ENCODE measurements around the gene KCNG1.
"Not testable (repeated sequence)": the region's sequence is repeated elsewhere in the genome, so short reads cannot be mapped to it uniquely, and the experiment has no call there.

The KCNG1 gene

GRCh38 chr20:50995506-50995905 lies 27.4 kb downstream of the KCNG1 start:
- no peaks in the 10 kb centered on the region for H3K27me3 Mint-ChIP-seq (ENCODE audit: low read depth)
- H3K4me3 Mint-ChIP-seq, result no peak overlapping the region
- DNase-seq (ENCODE audit: low spot score), result no peak
- H3K27ac Mint-ChIP-seq, result no peak overlapping the region
- no peaks in the 10 kb centered on the region for H3K9me3 Mint-ChIP-seq
- no peaks in the 10 kb centered on the region for H3K36me3 Mint-ChIP-seq (ENCODE audit: low read depth)
- peaks cover 5% of the 10 kb centered on the region for H3K4me1 Mint-ChIP-seq (ENCODE audit: low read depth)

- no peak for DNase-seq (ENCODE audit: low spot score)
- Mint-ChIP-seq H3K27me3 (ENCODE audit: low read depth) (no peaks in the 10 kb centered on the region), H3K36me3 (ENCODE audit: low read depth) (no peaks in the 10 kb centered on the region), H3K4me3 (no peak overlapping the region), H3K9me3 (no peaks in the 10 kb centered on the region), H3K27ac (no peak overlapping the region), H3K4me1 (ENCODE audit: low read depth) (peaks cover 5% of the 10 kb centered on the region)
Observed at GRCh38 chr20:50993876-50994275, 29.0 kb downstream of the KCNG1 start.

GRCh38 chr20:50992733-50993457 lies 30.0 kb downstream of the KCNG1 start:
- DNase-seq (ENCODE audit: low spot score), result peak; percentile 52
- H3K9me3 Mint-ChIP-seq, result no peaks in the 10 kb centered on the region
- H3K27me3 Mint-ChIP-seq (ENCODE audit: low read depth), result no peaks in the 10 kb centered on the region
- no peak overlapping the region for H3K27ac Mint-ChIP-seq
- H3K4me1 Mint-ChIP-seq (ENCODE audit: low read depth), result peaks cover 5% of the 10 kb centered on the region
- no peak overlapping the region for H3K4me3 Mint-ChIP-seq
- H3K36me3 Mint-ChIP-seq (ENCODE audit: low read depth), result no peaks in the 10 kb centered on the region

- Mint-ChIP-seq H3K4me3 (no peak overlapping the region), H3K27me3 (ENCODE audit: low read depth) (no peaks in the 10 kb centered on the region), H3K9me3 (no peaks in the 10 kb centered on the region), H3K27ac (no peak overlapping the region), H3K4me1 (ENCODE audit: low read depth) (peaks cover 5% of the 10 kb centered on the region), H3K36me3 (ENCODE audit: low read depth) (no peaks in the 10 kb centered on the region)
- DNase-seq (ENCODE audit: low spot score), result no peak
Observed at GRCh38 chr20:50992336-50992732, 30.6 kb downstream of the KCNG1 start.

- H3K4me1 Mint-ChIP-seq (ENCODE audit: low read depth), result peaks cover 5% of the 10 kb centered on the region
Observed at GRCh38 chr20:50991076-50991475, 31.8 kb downstream of the KCNG1 start.

GRCh38 chr20:50987493-50988210 lies 35.3 kb downstream of the KCNG1 start:
- Mint-ChIP-seq H3K4me1 (ENCODE audit: low read depth) (no peaks in the 10 kb centered on the region), H3K27me3 (ENCODE audit: low read depth) (peaks cover 4% of the 10 kb centered on the region), H3K9me3 (no peaks in the 10 kb centered on the region), H3K4me3 (no peak overlapping the region), H3K27ac (no peak overlapping the region), H3K36me3 (ENCODE audit: low read depth) (no peaks in the 10 kb centered on the region)
- peak; percentile 45 for DNase-seq (ENCODE audit: low spot score)

More at GRCh38 chr20:50991076-50991475, 31.8 kb downstream of the KCNG1 start:
- no peaks in the 10 kb centered on the region for H3K9me3 Mint-ChIP-seq
- H3K4me3 Mint-ChIP-seq, result no peak overlapping the region
- DNase-seq (ENCODE audit: low spot score), result no peak
- no peak overlapping the region for H3K27ac Mint-ChIP-seq
- H3K36me3 Mint-ChIP-seq (ENCODE audit: low read depth), result no peaks in the 10 kb centered on the region
- peaks cover 4% of the 10 kb centered on the region for H3K27me3 Mint-ChIP-seq (ENCODE audit: low read depth)

GRCh38 chr20:50983321-50983720 lies 39.6 kb downstream of the KCNG1 start:
- DNase-seq (ENCODE audit: low spot score), result no peak
- Mint-ChIP-seq H3K27me3 (ENCODE audit: low read depth) (peaks cover 4% of the 10 kb centered on the region), H3K4me1 (ENCODE audit: low read depth) (peaks cover 2% of the 10 kb centered on the region), H3K9me3 (no peaks in the 10 kb centered on the region), H3K4me3 (no peak overlapping the region), H3K36me3 (ENCODE audit: low read depth) (no peaks in the 10 kb centered on the region), H3K27ac (no peak overlapping the region)

GRCh38 chr20:50982363-50982762 lies 40.5 kb downstream of the KCNG1 start:
- H3K4me3 Mint-ChIP-seq, result no peak overlapping the region
- peaks cover 2% of the 10 kb centered on the region for H3K4me1 Mint-ChIP-seq (ENCODE audit: low read depth)
- no peaks in the 10 kb centered on the region for H3K36me3 Mint-ChIP-seq (ENCODE audit: low read depth)
- H3K27ac Mint-ChIP-seq, result no peak overlapping the region
- H3K9me3 Mint-ChIP-seq, result no peaks in the 10 kb centered on the region
- peaks cover 4% of the 10 kb centered on the region for H3K27me3 Mint-ChIP-seq (ENCODE audit: low read depth)
- no peak for DNase-seq (ENCODE audit: low spot score)

GRCh38 chr20:50981714-50982048 lies 41.2 kb downstream of the KCNG1 start:
- Mint-ChIP-seq H3K4me3 (no peak overlapping the region), H3K27ac (no peak overlapping the region), H3K27me3 (ENCODE audit: low read depth) (peaks cover 7% of the 10 kb centered on the region), H3K9me3 (no peaks in the 10 kb centered on the region), H3K4me1 (ENCODE audit: low read depth) (peaks cover 2% of the 10 kb centered on the region), H3K36me3 (ENCODE audit: low read depth) (no peaks in the 10 kb centered on the region)
- DNase-seq (ENCODE audit: low spot score), result no peak

- DNase-seq (ENCODE audit: low spot score), result peak; percentile 38
- H3K27ac Mint-ChIP-seq, result no peak overlapping the region
- H3K4me1 Mint-ChIP-seq (ENCODE audit: low read depth), result peaks cover 2% of the 10 kb centered on the region
- H3K4me3 Mint-ChIP-seq, result no peak overlapping the region
- H3K36me3 Mint-ChIP-seq (ENCODE audit: low read depth), result no peaks in the 10 kb centered on the region
- no peaks in the 10 kb centered on the region for H3K9me3 Mint-ChIP-seq
- peaks cover 3% of the 10 kb centered on the region for H3K27me3 Mint-ChIP-seq (ENCODE audit: low read depth)
Observed at GRCh38 chr20:50980851-50981713, 41.8 kb downstream of the KCNG1 start.

- peak; percentile 73 for DNase-seq (ENCODE audit: low spot score)
- peaks cover 6% of the 10 kb centered on the region for H3K27me3 Mint-ChIP-seq (ENCODE audit: low read depth)
- H3K9me3 Mint-ChIP-seq, result no peaks in the 10 kb centered on the region
- H3K4me1 Mint-ChIP-seq (ENCODE audit: low read depth), result peaks cover 2% of the 10 kb centered on the region
- H3K36me3 Mint-ChIP-seq (ENCODE audit: low read depth), result no peaks in the 10 kb centered on the region
- H3K4me3 Mint-ChIP-seq, result no peak overlapping the region
- H3K27ac Mint-ChIP-seq, result no peak overlapping the region
Observed at GRCh38 chr20:50980071-50980681, 42.7 kb downstream of the KCNG1 start.

GRCh38 chr20:50978533-50978932 lies 44.4 kb downstream of the KCNG1 start:
- not testable (repeated sequence) for H3K9me3 Mint-ChIP-seq; H3K27ac Mint-ChIP-seq; DNase-seq (ENCODE audit: low spot score); H3K27me3 Mint-ChIP-seq (ENCODE audit: low read depth); H3K4me3 Mint-ChIP-seq; H3K4me1 Mint-ChIP-seq (ENCODE audit: low read depth); H3K36me3 Mint-ChIP-seq (ENCODE audit: low read depth)

GRCh38 chr20:50977066-50978021 lies 45.6 kb downstream of the KCNG1 start:
- H3K4me3 Mint-ChIP-seq, result no peak overlapping the region
- no peaks in the 10 kb centered on the region for H3K9me3 Mint-ChIP-seq
- H3K27me3 Mint-ChIP-seq (ENCODE audit: low read depth), result peaks cover 6% of the 10 kb centered on the region
- H3K27ac Mint-ChIP-seq, result no peak overlapping the region
- H3K4me1 Mint-ChIP-seq (ENCODE audit: low read depth), result peaks cover 2% of the 10 kb centered on the region
- DNase-seq (ENCODE audit: low spot score), result no peak
- no peaks in the 10 kb centered on the region for H3K36me3 Mint-ChIP-seq (ENCODE audit: low read depth)

Data from T-helper 2 cell treated with Interferon-gamma antibody and Interleukin-4, amounts not matched to agents 5 μg/mL and 100 μg/mL, for 36 hours (primary cell).